OCI-LY3 (cell line): ENCODE measurements around the gene DCUN1D2.

Source experiments
- H2AFZ ChIP-seq: fragments of 200-600, 300-600 bp; shearing (Covaris generic); 2 replicates; pipeline ENCODE4 v1.6.0; 2014; ENCODE audit warnings: antibody characterized with exemption, low read depth, low read length
- H3K27ac ChIP-seq: fragments of 200-600, 300-600 bp; sonication (generic); 2 replicates; pipeline ENCODE4 v1.5.1; 2014; ENCODE audit warnings: mild to moderate bottlenecking, low read length, moderate library complexity, mixed read lengths
- H3K27me3 ChIP-seq: fragments of 200-600, 300-600 bp; sonication (generic); 2 replicates; pipeline ENCODE4 v1.6.1; 2014; ENCODE audit warnings: low read depth, low read length, mixed read lengths
- H3K36me3 ChIP-seq: fragments of 200-600, 300-600 bp; sonication (generic); replicated peaks from 2 replicates; pipeline ENCODE3; 2014; ENCODE audit warnings: low read depth, low read length, mixed read lengths
- H3K4me1 ChIP-seq: fragments of 300-600, 200-600 bp; sonication (generic); 2 replicates; pipeline ENCODE4 v1.6.1; 2014; ENCODE audit warnings: low read length, mixed read lengths
- H3K4me2 ChIP-seq: fragments of 200-600, 300-600 bp; sonication (generic); 2 replicates; pipeline ENCODE4 v1.6.1; 2014; ENCODE audit warnings: low read length, mixed read lengths
- H3K4me3 ChIP-seq: fragments of 300-600, 200-600 bp; sonication (generic); 2 replicates; pipeline ENCODE4 v1.5.1; 2014; ENCODE audit warnings: antibody characterized with exemption, mild to moderate bottlenecking, low read length, moderate library complexity
- H3K79me2 ChIP-seq: fragments of 300-600, 200-600 bp; shearing (Covaris generic); 2 replicates; pipeline ENCODE4 v1.6.1; 2014; ENCODE audit warnings: mild to moderate bottlenecking, low read length, mixed read lengths
- H3K9ac ChIP-seq: fragments of 300-600, 200-600 bp; shearing (Covaris generic); 2 replicates; pipeline ENCODE4 v1.6.0; 2014; ENCODE audit warnings: mild to moderate bottlenecking, low read length, moderate library complexity
- H3K9me3 ChIP-seq: fragments of 200-600, 300-600 bp; shearing (Covaris generic); 2 replicates; pipeline ENCODE4 v1.6.1; 2014; ENCODE audit warnings: low read length, mixed read lengths; ENCODE audit not compliant: insufficient read depth
- H4K20me1 ChIP-seq: fragments of 200-600, 300-600 bp; sonication (generic); 2 replicates; pipeline ENCODE4 v1.6.1; 2016; ENCODE audit warnings: low read length, mixed read lengths; ENCODE audit not compliant: insufficient read depth
- EZH2phosphoT487 ChIP-seq: fragments of 200-600 bp; shearing (Covaris generic); IDR thresholded peaks from 2 replicates; pipeline ENCODE4 v1.6.1; 2018; ENCODE audit warnings: antibody characterized with exemption, mixed run types, low read depth
- TF ChIP-seq, protein P1 (sequence below): fragments of 200-600, 300-600 bp; sonication (generic); IDR thresholded peaks from 2 replicates; pipeline ENCODE4 v1.5.1; 2014; ENCODE audit warnings: antibody characterized with exemption, low read length, low read depth

The DCUN1D2 gene

DNA sequence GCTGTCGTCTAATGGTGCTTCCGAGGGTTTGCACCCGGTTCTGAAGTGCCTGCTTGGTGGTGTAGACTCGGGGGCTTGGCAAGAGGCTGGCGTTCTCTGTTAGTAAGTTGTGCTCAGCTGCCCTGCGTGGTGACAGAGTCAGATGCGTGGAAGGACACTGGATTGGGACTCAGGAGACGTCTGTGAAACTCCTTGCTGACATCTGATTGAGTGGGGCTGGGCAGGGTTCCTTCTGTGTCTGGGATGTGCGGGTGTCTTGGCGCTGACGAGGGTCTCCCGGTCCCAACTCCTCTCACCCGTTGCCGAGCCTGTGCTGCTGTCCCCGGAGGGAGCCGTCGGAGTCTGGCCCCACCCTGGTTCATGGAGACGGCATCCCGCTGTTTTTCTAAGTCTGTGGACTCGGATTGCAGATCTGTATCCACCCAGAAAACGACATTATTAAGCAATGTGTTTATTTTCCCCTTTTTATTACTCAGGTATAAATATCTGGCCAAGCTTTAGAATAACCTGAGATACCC lies 16.4 kb upstream of the DCUN1D2 start:
- no peak overlapping the region for H3K9ac ChIP-seq
- no peaks in the 10 kb centered on the region for H3K9me3 ChIP-seq
- TF ChIP-seq, protein P1, sequence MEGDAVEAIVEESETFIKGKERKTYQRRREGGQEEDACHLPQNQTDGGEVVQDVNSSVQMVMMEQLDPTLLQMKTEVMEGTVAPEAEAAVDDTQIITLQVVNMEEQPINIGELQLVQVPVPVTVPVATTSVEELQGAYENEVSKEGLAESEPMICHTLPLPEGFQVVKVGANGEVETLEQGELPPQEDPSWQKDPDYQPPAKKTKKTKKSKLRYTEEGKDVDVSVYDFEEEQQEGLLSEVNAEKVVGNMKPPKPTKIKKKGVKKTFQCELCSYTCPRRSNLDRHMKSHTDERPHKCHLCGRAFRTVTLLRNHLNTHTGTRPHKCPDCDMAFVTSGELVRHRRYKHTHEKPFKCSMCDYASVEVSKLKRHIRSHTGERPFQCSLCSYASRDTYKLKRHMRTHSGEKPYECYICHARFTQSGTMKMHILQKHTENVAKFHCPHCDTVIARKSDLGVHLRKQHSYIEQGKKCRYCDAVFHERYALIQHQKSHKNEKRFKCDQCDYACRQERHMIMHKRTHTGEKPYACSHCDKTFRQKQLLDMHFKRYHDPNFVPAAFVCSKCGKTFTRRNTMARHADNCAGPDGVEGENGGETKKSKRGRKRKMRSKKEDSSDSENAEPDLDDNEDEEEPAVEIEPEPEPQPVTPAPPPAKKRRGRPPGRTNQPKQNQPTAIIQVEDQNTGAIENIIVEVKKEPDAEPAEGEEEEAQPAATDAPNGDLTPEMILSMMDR = no peak
- no peak for TF ChIP-seq EZH2phosphoT487
- H3K36me3 ChIP-seq = peaks cover 26% of the 10 kb centered on the region
- H3K79me2 ChIP-seq = no peaks in the 10 kb centered on the region
- H3K4me2 ChIP-seq = no peak overlapping the region
- H3K4me1 ChIP-seq = no peaks in the 10 kb centered on the region
- H3K27me3 ChIP-seq = no peaks in the 10 kb centered on the region
- no peak overlapping the region for H3K27ac ChIP-seq
- H4K20me1 ChIP-seq = no peaks in the 10 kb centered on the region
- no peak overlapping the region for H2AFZ ChIP-seq
- H3K4me3 ChIP-seq = no peak overlapping the region

DNA sequence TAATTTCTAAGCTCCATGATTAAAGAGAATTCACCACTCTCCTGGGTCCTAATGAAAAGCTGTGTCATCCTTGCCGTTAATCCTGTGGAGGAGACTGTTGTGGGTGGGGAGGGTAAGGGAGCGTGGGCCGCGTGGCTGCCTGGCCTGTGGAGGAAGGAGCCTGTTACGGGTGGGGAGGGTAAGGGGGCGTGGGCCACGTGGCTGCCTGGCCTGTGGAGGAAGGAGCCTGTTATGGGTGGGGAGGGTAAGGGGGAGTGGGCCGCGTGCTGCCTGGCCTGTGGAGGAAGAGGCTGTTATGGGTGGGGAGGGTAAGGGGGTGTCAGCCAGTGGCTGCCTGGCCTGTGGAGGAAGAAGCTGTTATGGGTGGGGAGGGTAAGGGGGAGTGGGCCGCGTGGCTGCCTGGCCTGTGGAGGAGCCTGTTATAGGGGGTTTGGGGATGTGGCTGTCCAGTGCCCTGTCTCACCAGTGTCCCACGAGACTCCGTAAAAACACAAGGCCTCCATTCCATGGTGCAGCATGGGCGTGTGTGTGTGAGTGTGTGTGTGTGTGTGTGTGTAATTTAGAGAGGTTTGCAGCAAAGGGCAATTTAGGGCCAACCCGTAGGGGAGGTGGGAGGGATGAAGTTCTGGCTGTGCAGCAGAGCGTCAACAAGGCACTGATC lies 15.6 kb upstream of the DCUN1D2 start:
- no peak overlapping the region for H3K4me2 ChIP-seq

DNA sequence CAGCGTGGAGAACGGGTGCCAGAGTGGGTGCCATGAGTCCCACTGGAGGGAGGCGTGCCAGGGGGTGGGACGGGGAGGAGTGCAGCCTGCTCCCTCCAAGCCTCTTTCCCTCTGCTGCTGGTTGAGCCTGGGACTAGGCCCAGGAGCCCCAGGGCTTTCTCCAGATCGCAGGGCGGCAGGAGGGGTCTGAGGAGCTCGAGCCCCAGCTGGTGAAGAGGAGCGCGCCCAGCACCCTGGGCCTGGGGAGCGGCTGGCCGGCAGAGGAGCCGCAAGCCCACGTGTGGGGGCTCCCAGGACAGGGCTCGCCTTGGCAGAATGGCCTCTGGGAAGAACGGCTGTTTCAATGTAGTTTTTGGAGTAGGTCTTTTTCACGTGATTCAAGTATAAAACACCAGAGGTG lies 12.2 kb upstream of the DCUN1D2 start:
- no peaks in the 10 kb centered on the region for H3K4me1 ChIP-seq
- H3K27ac ChIP-seq = no peak overlapping the region
- H3K79me2 ChIP-seq = no peaks in the 10 kb centered on the region
- H3K4me2 ChIP-seq = no peak overlapping the region
- no peak for TF ChIP-seq EZH2phosphoT487
- TF ChIP-seq, protein P1 = no peak
- peaks cover 52% of the 10 kb centered on the region for H3K36me3 ChIP-seq
- H4K20me1 ChIP-seq = no peaks in the 10 kb centered on the region
- no peak overlapping the region for H2AFZ ChIP-seq
- H3K27me3 ChIP-seq = no peaks in the 10 kb centered on the region
- no peaks in the 10 kb centered on the region for H3K9me3 ChIP-seq
- H3K4me3 ChIP-seq = no peak overlapping the region
- no peak overlapping the region for H3K9ac ChIP-seq

More for the DNA sequence above, 15.6 kb upstream of the DCUN1D2 start:
- Histone ChIP-seq H3K79me2 (no peaks in the 10 kb centered on the region), H3K4me1 (no peaks in the 10 kb centered on the region), H2AFZ (no peak overlapping the region), H3K36me3 (peaks cover 34% of the 10 kb centered on the region), H3K9me3 (no peaks in the 10 kb centered on the region), H4K20me1 (no peaks in the 10 kb centered on the region), H3K27me3 (no peaks in the 10 kb centered on the region), H3K27ac (no peak overlapping the region), H3K9ac (no peak overlapping the region), H3K4me3 (no peak overlapping the region)
- TF ChIP-seq EZH2phosphoT487 = no peak
- TF ChIP-seq, protein P1 = no peak

DNA sequence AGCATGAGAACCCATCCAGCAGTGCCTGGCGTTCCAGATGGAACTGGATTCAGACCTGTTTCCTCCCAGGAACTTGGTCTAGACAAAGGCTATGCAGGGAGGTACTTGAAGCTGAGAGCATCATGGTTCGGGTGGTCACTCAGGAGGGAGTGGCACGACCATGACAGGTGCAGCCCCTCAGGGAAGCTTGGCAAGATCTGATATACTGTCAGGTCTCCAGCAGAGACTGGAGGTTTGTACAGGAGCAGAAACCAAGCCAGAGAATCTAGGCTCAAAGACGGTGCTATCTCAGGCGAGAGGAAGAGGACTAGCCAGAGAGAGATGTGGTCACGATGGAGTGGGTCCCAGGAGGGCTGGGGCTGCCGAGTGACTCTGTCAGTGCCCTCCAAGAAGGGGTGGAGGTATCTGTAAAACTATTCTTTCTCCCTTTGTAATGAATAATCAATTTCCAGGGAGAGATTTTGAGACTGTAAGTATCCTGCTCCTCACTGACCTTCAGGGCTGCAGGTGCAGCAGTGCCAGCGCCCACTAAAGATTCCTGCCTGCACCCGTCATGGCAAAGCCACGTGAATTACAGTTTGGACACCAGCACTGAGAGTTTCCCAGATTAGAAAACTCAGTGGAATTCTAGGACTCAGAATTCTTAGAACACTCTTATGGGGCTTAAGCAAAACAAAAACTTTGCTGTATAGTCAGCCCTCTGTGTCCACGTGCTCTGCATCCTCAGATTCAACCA lies 10.2 kb upstream of the DCUN1D2 start:
- Histone ChIP-seq H3K79me2 (no peaks in the 10 kb centered on the region), H3K4me1 (no peaks in the 10 kb centered on the region), H3K36me3 (peaks cover 61% of the 10 kb centered on the region), H2AFZ (no peak overlapping the region), H3K4me3 (no peak overlapping the region), H3K9me3 (no peaks in the 10 kb centered on the region), H3K27me3 (no peaks in the 10 kb centered on the region), H3K9ac (no peak overlapping the region), H3K4me2 (no peak overlapping the region), H3K27ac (no peak overlapping the region), H4K20me1 (no peaks in the 10 kb centered on the region; the same call in 1 of the 2 replicates)
- no peak for TF ChIP-seq EZH2phosphoT487
- TF ChIP-seq, protein P1 = no peak
